PC-9 (cell line): ENCODE results near the gene ZNF317.

Experiments
- CTCF ChIP-seq: fragments of 200-600 bp; sonication (generic); conservative IDR thresholded peaks from 2 replicates; pipeline ENCODE4 v1.6.1; 2017; ENCODE audit warnings: mixed run types, antibody characterized with exemption, mild to moderate bottlenecking, moderate library complexity
- EZH2 ChIP-seq: fragments of 200-600 bp; sonication (generic); IDR thresholded peaks from 2 replicates; pipeline ENCODE4 v1.8.0; 2017; ENCODE audit warnings: antibody characterized with exemption, low read depth

GRCh38 chr19:9165261-9165660 lies 25.1 kb downstream of the ZNF317 start:
- TF ChIP-seq CTCF (no peak), EZH2 (no peak)
